Measurements from ENCODE around the gene KDM6A.

- TF ChIP-seq, protein P1, sequence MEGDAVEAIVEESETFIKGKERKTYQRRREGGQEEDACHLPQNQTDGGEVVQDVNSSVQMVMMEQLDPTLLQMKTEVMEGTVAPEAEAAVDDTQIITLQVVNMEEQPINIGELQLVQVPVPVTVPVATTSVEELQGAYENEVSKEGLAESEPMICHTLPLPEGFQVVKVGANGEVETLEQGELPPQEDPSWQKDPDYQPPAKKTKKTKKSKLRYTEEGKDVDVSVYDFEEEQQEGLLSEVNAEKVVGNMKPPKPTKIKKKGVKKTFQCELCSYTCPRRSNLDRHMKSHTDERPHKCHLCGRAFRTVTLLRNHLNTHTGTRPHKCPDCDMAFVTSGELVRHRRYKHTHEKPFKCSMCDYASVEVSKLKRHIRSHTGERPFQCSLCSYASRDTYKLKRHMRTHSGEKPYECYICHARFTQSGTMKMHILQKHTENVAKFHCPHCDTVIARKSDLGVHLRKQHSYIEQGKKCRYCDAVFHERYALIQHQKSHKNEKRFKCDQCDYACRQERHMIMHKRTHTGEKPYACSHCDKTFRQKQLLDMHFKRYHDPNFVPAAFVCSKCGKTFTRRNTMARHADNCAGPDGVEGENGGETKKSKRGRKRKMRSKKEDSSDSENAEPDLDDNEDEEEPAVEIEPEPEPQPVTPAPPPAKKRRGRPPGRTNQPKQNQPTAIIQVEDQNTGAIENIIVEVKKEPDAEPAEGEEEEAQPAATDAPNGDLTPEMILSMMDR (conservative IDR thresholded peaks at IDR 0.05; ENCODE audit: low read depth, low read length), result no peak
- TF ChIP-seq EZH2 (IDR thresholded peaks at IDR 0.05; ENCODE audit: borderline replicate concordance, low read depth, low read length, poor library complexity, severe bottlenecking), result no peak
These were observed 269.2 kb downstream of the KDM6A start for GRCh38 chrX:45142185-45142584.

Data from A673 (cell line).